Esophagus muscularis mucosa (tissue), 4 donors: ENCODE results near the gene PTGR1. TPM values are rescaled to one million over a fixed set of nuclear protein-coding genes. Genes with fewer than 3 reads are reported as not detected.

Source experiments
- DNase-seq: peaks from one replicate; pipeline ENCODE4 v3.0.0-alpha.2; 2017; ENCODE audit errors: extremely low spot score
- H3K27ac ChIP-seq, 4 donors: fragments of 200-600 bp; sonication (generic); replicated peaks in 1 of 4; 1 replicate in 3 of 4; 2 replicates in 1 of 4; pipeline ENCODE4 v1.5.1; 2016 to 2019; ENCODE audit warnings: mild to moderate bottlenecking in 1 of 4
- H3K27me3 ChIP-seq, 4 donors: fragments of 200-600 bp; sonication (generic); one replicate each; pipeline versions ENCODE4 v1.5.1 to v1.6.0; 2016 to 2019
- H3K36me3 ChIP-seq, 4 donors: fragments of 200-600 bp; sonication (generic); one replicate each; pipeline ENCODE4 v1.5.1; 2016 to 2019
- H3K4me1 ChIP-seq, 4 donors: fragments of 200-600 bp; sonication (generic); one replicate each; pipeline ENCODE4 v1.5.1; 2016 to 2019
- H3K4me3 ChIP-seq, 4 donors: fragments of 200-600 bp; sonication (generic); 1 replicate in 2 of 4; 2 replicates in 2 of 4; pipeline ENCODE4 v1.5.1; 2016 to 2019; ENCODE audit warnings: mild to moderate bottlenecking in 4 of 4, moderate library complexity in 1 of 4
- H3K9me3 ChIP-seq, 4 donors: fragments of 200-600 bp; sonication (generic); 1 replicate in 3 of 4; 2 replicates in 1 of 4; pipeline ENCODE4 v1.5.1; 2016 to 2019
- EP300 ChIP-seq: sonication (generic); formaldehyde crosslinking; IDR thresholded peaks from one replicate; pipeline ENCODE4 v1.6.1; 2017; ENCODE audit warnings: antibody characterized with exemption
- POLR2A ChIP-seq: fragments of 450-650 bp; IDR thresholded peaks from one replicate; pipeline ENCODE4 v1.6.1; 2017; ENCODE audit warnings: antibody characterized with exemption, moderate library complexity, mild to moderate bottlenecking, low read depth
- POLR2AphosphoS5 ChIP-seq, 2 donors: sonication (generic); formaldehyde crosslinking; IDR thresholded peaks; one replicate each; pipeline ENCODE4 v1.6.1; 2017; ENCODE audit warnings: antibody characterized with exemption in 2 of 2
- WGBS: methylation state at CpG from one replicate; pipeline ENCODE4 v1.1.5; 2018; 5-methylcytosine and 5-hydroxymethylcytosine counted together
- intact Hi-C: fragments of 100-400 bp; cut with DNase I; formaldehyde crosslinking; loops from one replicate; pipeline ENCODE4 v1.15.1; 2023
- total RNA-seq, 4 donors: library from RNA; depleted of rRNA; stranded (reverse); fragments of >200 nt; gene quantifications; one replicate each; pipeline versions ENCODE4 v1.1.0 to v1.2.1, GENCODE V29; 2016
- TF ChIP-seq, protein P1 (sequence below), 3 experiments: fragments of 200-600 bp in 2 of 3; fragments of 450-650 bp in 1 of 3; sonication (generic) in 2 of 3; IDR thresholded peaks; one replicate each; pipeline ENCODE4 v1.5.1; 2017 to 2019; ENCODE audit warnings: antibody characterized with exemption in 3 of 3, mild to moderate bottlenecking in 2 of 3, moderate library complexity in 1 of 3

Gene PTGR1
- total RNA-seq, 4 donors from 2014 or later = 18.5 to 43.5 (median 35.9) TPM

DNA sequence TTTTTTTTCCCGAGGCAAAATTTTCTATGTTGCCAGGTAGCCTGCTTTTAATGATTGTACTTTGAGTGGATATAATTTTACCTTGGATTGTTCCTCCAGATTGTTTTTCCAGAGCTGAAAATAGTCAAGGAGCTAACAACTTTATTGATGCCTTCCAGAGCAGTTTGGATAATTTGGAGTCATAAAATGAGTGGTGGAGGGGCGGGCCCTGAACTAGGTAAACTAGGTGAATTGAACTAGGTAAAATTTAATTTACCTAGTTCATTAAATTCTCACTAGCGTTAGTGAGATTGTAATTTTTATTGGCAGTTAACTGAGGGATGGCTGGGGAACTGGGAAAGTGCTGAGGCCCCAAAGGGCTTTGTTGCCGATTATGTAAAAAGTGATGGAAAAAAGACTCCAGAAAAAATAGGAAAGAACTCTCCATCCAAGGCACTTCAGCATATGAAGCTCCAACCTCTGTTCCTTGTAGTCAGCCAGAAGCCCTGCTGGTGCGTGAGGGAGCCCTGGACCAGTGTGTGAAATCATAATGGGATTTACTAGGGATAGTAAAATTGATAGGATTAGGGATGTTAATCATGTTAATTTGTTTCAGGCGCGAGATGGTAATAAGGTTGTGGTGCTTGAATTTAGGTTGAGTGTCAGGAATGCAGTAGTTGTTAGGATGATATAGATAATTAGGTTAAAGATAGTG, 33.4 kb upstream of the PTGR1 start:
- intact Hi-C loops = no loop called here
- 69% methylated on average over 7 of the region's 7 CpGs for WGBS

GRCh38 chr9:111632060-111632459, 32.6 kb upstream of the PTGR1 start:
- TF ChIP-seq EP300 = no peak
- TF ChIP-seq, protein P1, sequence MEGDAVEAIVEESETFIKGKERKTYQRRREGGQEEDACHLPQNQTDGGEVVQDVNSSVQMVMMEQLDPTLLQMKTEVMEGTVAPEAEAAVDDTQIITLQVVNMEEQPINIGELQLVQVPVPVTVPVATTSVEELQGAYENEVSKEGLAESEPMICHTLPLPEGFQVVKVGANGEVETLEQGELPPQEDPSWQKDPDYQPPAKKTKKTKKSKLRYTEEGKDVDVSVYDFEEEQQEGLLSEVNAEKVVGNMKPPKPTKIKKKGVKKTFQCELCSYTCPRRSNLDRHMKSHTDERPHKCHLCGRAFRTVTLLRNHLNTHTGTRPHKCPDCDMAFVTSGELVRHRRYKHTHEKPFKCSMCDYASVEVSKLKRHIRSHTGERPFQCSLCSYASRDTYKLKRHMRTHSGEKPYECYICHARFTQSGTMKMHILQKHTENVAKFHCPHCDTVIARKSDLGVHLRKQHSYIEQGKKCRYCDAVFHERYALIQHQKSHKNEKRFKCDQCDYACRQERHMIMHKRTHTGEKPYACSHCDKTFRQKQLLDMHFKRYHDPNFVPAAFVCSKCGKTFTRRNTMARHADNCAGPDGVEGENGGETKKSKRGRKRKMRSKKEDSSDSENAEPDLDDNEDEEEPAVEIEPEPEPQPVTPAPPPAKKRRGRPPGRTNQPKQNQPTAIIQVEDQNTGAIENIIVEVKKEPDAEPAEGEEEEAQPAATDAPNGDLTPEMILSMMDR (IDR thresholded peaks at IDR 0.05) = no peak
- TF ChIP-seq POLR2A = no peak
- TF ChIP-seq POLR2AphosphoS5 (IDR thresholded peaks at IDR 0.05) = no peak
- DNase-seq = no peak
- peaks cover 13 to 48% (median 35%) of the 10 kb centered on the region in 4 donors for H3K4me1 ChIP-seq
- peak overlapping the region; percentile 89 to 97 (median 92) for H3K27ac ChIP-seq
- intact Hi-C loops = no loop called here
- H3K27me3 ChIP-seq = no peaks in the 10 kb centered on the region
- H3K4me3 ChIP-seq = peak overlapping the region; percentile 84 to 98 (median 90)
- H3K9me3 ChIP-seq = no peaks in the 10 kb centered on the region
- WGBS = 34% methylated on average over 5 of the region's 5 CpGs
- no peaks in the 10 kb centered on the region for H3K36me3 ChIP-seq

More for the DNA sequence above, 33.4 kb upstream of the PTGR1 start:
- peak overlapping the region; percentile 84 to 98 (median 90) for H3K4me3 ChIP-seq
- no peak for DNase-seq
- H3K9me3 ChIP-seq = no peaks in the 10 kb centered on the region
- TF ChIP-seq POLR2A (no peak), POLR2AphosphoS5 (IDR thresholded peaks at IDR 0.05) (no peak), EP300 (no peak)
- TF ChIP-seq, protein P1 (IDR thresholded peaks at IDR 0.05) = no peak
- H3K27me3 ChIP-seq = no peaks in the 10 kb centered on the region
- no peaks in the 10 kb centered on the region for H3K36me3 ChIP-seq
- H3K27ac ChIP-seq = no peak overlapping the region
- H3K4me1 ChIP-seq = peaks cover 13 to 48% (median 35%) of the 10 kb centered on the region in 4 donors

GRCh38 chr9:111631214-111631971, 31.9 kb upstream of the PTGR1 start, which contains the start of gene DNAJC25:
TSS of gene DNAJC25 (plus strand) at chr9:111631334. CDS start at chr9:111631408, 74 bp downstream.
- Histone ChIP-seq H3K27ac (peak within 1 kb of the TSS; percentile 89 to 97 (median 92)), H3K36me3 (no peaks in the 10 kb centered on the region), H3K9me3 (no peaks in the 10 kb centered on the region), H3K4me1 (peaks cover 13 to 48% (median 35%) of the 10 kb centered on the region in 4 donors), H3K4me3 (peak within 1 kb of the TSS; percentile 84 to 98 (median 90)), H3K27me3 (no peaks in the 10 kb centered on the region)
- intact Hi-C loops = loop anchor here (2.0 kb wide), 1 partner anchor 33 kb away; the partner anchor contains the start of gene PTGR1
- peak; percentile 98 to 100 for TF ChIP-seq POLR2AphosphoS5 (IDR thresholded peaks at IDR 0.05)
- no peak for TF ChIP-seq EP300
- TF ChIP-seq, protein P1 (IDR thresholded peaks at IDR 0.05) = peak in 1 of 3 experiments; percentile 26
- TF ChIP-seq POLR2A = peak; percentile 99
- WGBS = 0% methylated on average over 8 of the region's 79 CpGs
- peak; percentile 98 for DNase-seq

DNA sequence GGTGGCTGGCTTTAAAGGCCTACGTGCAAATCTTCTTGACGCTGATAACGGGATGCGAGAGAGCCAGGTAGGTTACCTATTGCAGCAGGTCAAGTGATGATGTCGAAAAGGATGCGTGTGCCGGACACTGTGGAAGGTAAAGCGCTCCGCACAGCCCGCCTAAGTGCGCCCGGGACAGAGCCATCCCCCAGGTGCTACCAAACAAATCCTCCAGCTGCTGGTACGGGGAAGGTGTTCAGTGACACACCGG, 31.4 kb upstream of the PTGR1 start:
- Histone ChIP-seq H3K36me3 (no peaks in the 10 kb centered on the region), H3K9me3 (no peaks in the 10 kb centered on the region), H3K27me3 (no peaks in the 10 kb centered on the region), H3K4me1 (peaks cover 13 to 48% (median 34%) of the 10 kb centered on the region in 4 donors), H3K4me3 (peak overlapping the region; percentile 84 to 98 (median 90)), H3K27ac (peak overlapping the region; percentile 89 to 97 (median 92))
- intact Hi-C loops = loop anchor here (2.0 kb wide), 1 partner anchor 32 kb away; the partner anchor contains the start of gene PTGR1
- WGBS = 1% methylated on average over 9 of the region's 14 CpGs
- DNase-seq = no peak
- TF ChIP-seq POLR2AphosphoS5 (IDR thresholded peaks at IDR 0.05) (no peak), POLR2A (no peak), EP300 (no peak)
- TF ChIP-seq, protein P1 (IDR thresholded peaks at IDR 0.05) = no peak
